AG08396 (cell line): ENCODE measurements around the gene TEX35.
"Not testable (repeated sequence)": the region's sequence is repeated elsewhere in the genome, so short reads cannot be mapped to it uniquely, and the experiment has no call there.

Experiments used
- DNase-seq: peaks from one replicate; pipeline ENCODE4 v3.0.0; 2012; ENCODE audit warnings: low spot score, mixed read lengths

Gene TEX35

DNA sequence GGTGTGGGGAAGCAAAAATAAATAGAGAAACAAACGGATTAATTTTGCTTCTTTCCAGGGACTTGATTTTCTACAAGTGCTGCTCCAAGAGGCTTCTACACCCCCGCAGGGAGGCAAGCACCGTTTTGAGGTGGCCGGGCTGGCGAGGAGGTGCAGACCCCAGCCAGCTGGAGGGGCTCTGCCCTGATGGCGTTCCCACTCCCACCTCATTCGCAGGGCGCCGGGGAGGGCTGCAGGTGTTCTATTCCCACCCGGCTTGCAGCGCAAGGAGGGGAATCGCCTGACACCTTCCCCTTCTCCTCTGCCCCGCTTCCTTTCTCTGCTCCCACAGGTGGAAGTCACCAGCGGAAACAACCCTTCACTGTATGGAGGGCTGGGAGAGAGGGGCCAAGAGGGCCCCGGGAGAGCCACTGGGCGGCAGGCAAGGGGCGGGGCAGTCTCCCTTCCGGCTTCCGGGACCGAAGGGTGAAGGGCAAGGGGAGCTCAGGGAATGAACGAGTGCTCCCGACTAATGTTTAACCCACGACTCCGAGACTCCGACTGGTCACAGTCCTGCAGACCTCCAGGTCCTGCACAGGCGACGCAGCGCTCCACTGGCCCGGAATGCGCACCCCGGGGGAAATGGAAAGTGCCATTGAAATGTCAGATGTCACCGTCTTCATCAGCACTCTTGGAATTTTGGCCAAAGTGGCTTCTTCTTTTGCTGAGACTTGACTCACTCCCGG is 29.1 kb downstream of the TEX35 start:
- peak; percentile 55 for DNase-seq

DNA sequence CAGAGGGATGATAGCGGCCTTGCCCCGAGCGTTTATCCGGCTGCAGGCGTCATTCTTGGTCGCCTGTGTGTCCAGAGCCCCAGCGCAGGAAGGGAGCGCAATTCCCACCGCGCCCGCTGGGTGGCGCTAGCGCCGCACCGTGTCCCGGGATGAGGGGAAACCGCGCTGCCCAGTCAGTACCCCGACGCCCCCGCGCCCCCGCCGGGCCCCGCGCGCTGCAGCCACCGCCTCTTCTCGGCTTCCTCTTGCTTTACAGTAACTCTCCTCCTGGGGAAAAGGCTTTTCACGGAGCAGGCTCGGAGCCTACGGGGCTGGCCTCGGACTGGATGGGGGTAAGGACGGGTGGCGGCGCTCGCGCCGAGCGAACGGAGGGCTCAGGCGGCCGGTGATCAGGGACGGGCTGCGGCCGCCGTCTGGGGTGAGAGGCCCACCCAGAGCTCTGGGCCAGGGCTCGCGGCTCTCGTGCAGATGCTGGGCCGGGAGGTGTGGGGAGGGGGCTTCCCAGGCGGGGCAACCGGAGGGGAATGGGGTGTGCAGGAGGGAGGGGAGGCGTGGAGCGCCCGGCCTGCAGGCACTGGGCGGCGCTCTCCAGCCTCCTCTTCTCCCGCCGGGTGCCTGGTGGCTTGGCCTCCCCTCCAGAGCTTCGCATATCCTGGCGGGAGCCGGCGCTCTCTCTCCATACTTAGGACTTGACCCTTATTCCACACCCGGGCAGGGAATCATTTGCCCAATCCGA is 29.8 kb downstream of the TEX35 start:
- peak; percentile 92 for DNase-seq

DNA sequence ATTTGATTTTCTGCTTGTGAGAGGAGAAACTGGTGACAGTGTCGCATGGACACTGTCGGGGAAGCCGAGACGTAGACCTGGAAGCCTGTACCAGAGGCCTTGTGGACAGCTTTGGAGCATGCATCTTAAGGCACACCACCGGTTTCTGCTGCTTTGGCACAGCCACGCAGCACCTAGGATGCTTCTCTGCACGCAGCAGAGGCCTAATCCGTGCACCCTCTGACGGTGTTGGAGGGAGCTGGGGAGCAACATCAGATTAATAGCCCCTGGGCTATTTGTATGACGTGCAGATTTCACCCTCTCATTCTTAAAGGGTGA is 30.3 kb downstream of the TEX35 start:
- DNase-seq: no peak

DNA sequence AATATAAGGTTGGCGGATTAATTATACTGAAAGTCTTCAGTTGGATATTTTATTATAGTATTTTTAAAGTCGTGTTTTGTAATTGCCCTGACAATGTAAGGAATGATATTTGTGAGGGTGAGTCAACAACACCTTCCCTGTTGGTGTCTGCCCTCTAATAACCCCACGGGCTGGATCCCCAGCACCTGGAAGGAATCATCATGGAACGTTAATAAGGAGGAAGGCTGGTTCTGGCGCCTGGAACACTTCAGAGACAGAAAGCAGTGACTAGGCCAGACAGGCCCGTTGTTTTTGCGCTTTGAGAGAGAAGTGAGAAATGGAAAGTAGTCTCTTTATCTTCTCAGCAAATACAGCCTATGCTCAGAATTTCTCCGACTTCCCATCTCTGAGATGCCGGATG is 31.6 kb downstream of the TEX35 start:
- DNase-seq: no peak

DNA sequence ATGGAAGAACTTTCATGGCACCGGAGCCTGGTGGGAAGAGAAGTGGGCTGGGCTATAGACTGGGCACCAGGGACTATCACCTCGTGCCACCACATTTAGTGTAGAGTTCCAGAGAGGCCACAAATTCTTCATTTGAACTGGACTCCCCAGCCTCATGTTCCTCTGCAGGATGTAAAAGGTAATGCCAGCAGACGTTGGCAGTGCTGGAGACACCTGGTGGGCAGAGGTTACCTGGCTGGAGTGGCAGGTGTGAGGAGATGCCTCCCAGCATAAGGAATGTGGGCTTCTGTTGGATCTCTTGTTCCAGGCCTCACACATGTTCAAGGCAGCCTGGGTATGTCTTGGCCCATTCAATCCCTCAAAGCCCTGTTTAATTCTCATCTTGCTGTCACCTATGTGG is 35.2 kb downstream of the TEX35 start:
- DNase-seq: no peak

DNA sequence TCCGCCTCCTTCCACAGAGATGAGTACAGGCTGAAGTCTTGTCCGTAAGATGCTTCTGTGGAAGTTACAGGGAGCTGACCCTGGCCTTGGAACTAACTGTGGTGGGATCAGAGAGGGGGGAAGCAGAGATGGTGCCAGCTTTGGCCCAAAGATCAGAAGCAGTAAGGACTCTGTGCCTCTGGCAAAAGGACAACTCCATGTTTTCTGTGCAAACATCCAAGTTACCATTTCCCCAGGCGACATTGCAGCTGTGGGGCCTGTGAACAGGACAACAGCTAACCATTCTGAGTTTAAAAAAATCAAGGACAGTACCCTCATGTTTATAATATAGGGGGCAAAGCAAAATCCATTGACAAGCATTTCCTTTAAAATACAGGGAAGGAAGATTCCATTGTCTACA is 38.4 kb downstream of the TEX35 start:
- DNase-seq: no peak

DNA sequence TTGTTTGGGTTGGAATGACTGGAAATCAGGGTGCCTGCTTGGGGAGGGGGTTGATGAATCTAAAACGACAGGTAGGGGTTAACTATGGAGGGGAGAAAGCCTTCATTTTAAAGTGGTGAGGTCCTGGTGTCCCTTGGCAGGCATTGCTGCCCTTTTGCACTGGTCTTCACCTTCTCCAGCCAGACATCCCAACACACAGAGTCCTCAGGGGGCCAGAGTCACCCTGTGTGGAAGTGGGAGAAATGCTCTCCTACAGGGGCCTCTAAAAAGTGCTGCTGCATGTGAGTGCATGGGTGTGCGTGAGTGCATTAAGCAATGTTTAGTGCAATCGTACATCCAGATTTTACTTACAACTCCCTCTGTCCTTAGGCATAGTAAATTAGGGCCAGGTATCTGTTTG is 39.0 kb downstream of the TEX35 start:
- no peak for DNase-seq

DNA sequence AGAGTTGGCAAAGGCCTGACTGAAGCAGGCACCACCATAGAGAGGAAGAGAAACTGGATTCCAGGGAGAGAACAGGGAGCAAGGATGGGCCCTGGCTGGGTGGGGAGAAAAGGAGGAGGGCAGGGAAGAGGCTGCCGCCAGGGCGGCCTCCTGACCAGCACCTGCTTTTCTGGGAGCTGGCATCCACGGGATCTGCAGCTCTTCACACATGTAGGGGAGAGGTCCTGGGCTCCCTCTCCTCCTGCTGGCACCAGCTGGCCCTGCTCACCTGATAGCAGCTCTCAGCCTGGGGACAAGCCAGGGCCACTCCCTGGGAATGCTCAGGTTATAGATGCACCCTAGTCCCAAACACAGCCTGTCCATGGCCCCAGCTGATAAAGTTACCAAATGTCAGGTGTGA is 39.9 kb downstream of the TEX35 start:
- DNase-seq: no peak

DNA sequence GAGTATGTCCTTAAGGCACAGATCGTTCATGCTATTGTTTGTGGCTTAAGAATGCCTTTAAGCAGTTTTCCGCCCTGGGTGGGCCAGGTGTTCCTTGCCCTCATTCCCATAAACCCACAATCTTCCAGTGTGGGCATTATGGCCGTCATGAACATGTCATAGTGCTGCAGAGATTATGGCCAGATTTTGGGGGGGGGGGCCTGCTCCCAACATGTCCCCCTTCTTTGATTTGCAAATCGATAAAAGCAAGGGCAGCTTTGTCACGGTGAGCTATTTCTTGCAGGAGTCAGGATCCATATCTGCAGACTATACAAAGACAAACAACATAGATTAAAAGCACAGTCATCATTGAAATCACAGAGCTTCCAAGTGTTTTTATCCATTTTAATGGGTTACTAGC is 41.4 kb downstream of the TEX35 start:
- not testable (repeated sequence) for DNase-seq

DNA sequence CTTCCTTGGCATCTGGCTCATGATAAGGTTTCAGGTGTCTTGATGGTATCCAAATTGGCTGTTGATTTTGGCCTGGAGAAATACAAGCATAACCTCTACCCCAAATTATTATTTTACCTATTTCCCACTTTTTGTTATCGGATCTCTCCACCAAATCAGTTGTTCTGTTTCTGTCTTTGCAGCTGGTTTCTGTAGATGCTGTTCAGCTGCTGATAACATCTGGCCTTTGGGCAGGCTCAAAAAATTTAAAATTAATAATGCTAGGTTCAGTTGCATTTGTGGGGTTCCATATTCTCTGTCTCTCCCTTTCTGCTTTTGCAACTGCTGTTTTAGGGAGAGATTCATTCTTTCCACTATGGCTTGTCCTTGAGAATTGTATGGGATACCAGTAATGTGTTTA is 42.7 kb downstream of the TEX35 start:
- DNase-seq: not testable (repeated sequence)

DNA sequence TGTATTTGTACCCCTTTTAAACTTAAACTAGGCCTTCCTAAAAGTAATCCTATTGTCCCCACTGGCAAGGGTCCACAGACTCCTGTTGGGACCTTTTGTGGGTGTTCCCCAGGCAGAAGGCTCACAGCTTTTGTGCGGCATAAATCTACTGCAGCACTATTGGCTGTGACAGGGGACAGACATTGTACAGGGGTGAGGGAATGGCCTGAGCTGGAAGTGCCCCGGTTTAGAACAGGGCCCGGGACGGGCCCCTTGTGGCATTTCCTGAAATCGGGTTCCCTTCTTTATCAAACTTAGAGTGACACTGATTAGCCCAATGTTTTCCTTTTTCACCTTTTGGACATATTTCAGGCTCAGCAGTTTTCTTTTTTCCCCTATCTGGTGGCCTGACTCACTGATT is 45.9 kb downstream of the TEX35 start:
- not testable (repeated sequence) for DNase-seq

DNA sequence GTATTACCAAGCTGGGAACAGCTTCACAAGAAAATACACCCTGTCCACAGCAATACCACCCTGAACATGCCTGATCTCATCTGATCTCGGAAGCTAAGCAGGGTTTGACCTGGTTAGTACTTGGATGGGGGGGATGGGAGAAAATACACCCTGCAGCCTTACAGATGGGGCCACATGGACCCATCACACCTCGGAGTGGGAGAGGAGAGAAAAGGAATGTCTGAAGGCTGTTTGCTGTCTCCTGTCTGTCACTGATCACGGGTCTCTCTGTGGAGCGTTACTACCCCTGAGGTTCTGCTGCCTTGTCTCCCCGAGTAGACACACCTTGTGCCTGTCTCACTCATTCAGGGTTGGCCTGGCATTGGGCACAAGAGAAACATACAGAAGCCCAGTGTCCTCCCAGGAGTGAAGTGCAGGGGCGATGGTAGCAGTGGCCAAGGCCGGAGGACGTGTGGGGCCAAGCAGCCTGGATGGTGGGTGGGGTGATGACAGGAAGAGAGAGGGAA is 48.0 kb downstream of the TEX35 start:
- DNase-seq: no peak

DNA sequence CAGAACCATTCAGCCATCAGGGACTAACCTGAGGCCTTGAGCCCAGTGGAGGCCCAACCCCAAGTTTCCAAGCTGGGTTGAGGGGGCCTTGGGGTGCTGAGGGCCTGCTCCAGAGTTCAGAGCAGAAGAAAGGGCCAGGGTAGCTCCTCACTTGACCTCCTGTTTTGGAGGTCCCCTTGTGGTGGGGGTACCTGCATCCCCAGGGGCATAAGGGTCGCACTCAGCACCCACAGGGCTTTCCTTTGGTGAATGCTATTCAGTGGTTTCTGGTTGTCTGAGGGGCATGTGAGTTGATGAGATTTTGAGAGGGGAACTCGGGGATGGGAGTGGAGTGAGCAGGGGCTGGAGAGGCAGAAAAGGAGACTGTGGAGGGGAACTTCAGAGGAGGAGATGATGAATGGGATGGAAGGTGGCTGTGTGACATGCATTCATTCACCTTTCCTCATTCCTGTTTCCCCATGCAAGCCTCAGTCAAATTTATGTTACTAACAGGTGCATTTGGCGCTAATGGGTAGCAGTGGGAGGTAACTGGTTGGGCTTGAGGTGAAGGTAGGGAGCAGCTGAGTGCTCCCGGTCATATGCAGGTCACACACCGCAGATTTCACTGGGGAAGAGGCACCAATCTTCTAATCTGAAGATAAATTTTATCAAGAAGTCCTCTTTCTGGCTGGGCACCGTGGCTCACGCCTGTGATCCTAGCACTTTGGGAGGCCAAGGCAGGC is 50.4 kb downstream of the TEX35 start:
- DNase-seq: no peak

DNA sequence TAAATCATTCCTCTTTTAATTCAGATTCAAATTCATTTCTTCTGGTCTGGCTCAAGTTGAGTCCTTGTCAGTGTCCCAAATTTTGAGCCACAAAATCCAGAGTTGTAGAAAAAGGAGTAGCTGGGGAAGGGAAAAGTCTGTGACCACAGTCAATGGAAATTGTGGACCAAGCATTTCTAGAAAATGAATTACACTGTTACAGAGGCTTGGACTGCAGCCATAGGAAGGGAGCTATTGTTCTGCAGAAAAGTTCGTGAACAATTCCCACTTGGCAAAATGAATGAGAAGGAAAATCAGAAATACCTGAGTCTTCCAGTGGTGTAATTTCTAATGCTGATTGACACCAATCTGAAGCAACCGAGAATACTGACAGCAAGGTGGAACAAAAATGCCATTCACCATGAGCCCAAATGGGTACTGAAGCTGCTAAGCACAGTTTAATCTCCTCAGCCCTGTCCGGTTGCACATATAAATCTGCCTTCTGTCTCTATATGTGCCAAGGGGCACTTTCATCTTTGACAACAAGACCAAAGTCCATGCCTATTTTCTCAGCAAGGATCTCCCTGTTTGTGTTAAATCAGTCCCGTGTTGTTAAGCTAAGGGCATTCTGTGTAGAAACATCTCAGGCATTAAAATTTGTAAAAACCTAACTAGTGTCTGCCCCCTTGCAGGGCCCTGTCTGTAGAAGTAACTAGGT is 51.3 kb downstream of the TEX35 start:
- no peak for DNase-seq

DNA sequence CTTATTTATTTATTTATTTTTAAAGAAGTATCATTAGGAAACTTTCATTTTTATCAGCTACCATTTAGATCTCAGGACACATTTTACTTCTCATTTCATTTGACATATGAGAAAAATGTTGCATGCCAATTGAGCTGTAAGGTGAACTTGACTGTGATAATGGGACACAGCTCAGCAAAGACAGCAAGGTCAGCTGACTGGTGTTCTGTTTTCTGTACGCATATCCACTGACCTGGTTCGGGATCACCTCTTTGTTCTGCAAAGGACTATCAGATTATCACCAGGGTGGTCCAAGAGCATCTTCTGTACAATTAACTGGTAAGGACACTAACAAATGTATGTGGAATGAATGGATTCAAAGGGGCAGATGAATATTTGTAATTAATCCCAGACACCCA is 51.9 kb downstream of the TEX35 start:
- DNase-seq: no peak

DNA sequence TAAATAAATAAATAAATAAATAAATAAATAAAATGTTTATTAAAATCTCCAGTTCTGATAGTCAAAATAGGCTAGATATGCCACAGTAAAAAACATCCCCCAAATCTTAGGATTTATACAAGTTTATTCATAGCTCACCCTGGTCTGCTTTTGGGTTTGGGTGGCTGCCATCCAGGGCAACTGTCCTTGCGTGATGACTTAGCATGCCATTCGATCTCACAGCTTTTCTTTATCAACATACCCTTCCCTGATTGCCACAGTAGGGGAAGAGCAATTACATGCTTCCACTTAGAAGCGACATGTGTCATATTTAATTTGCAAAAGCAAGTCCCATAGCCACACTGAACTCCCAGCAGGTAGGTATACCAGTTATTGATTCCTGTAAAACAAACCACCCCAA is 52.7 kb downstream of the TEX35 start:
- DNase-seq: no peak

DNA sequence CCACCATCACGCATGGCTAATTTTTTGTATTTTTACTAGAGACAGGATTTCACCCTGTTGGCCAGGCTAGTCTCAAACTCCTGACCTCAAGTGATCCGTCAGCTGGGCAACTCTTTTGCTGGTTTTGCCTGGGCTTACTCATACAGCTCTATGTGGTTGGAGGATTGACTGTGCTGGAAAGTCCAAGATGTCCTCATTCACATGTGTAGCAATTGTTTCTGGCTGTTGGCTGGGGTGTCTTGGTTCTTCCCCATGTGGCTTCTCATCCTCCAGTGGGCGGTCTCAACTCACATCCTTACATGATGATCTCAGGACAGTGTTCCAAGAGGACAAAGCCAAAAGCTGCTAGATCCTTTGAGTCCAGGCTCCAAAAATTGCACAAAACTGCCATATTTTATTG is 53.3 kb downstream of the TEX35 start:
- DNase-seq: no peak

DNA sequence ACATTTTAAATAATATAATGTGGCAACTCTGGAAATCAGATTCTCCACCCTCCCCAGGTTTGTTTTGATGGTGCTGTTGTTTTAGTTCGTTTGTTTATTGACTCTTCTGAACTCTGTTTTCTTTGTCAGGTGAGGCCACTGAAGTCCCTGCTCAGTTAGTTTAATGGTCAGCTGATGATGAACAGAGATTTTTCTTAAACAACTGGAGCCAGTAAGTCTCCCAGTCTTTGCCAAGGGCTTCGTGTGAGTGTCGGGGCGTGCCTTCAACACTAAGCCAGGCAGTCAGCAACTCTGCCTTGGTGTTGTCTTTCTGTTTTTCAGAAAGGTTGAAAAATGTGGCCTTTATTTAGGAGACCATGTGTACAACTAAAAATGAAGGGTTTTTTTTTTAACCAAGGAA is 58.9 kb downstream of the TEX35 start:
- no peak for DNase-seq
